ENCODE data around the gene SEC62. TPM values are rescaled to one million over a fixed set of nuclear protein-coding genes. Genes with fewer than 3 reads are reported as not detected.

Gene SEC62
- total and polyA plus RNA-seq, 2 donors from 2014 or later = 131 to 139 TPM

DNA sequence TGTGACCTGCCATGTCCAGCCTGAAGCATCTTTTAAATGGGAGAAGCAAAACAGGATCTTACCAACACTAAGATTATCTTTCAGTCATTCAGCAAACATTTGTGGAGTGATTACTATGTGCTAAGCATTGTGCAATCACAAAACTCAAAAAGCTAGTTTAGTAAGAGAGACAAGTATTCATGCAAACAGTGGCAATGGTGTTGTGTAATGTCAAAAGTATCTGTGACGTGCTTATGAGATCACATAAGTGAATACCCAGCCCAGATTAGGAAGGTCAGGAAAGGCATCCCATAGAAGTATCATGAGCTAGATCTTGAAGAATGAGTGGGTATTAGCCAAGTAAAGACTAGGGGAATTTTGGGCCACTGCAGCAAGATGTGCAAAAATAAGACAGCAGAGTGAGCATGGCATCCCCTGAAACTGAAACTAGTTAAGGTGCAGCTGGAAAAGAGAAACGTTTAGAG is 32.1 kb downstream of the SEC62 start:
- FAIRE-seq = no peak
- DNase-seq = no peak
- Histone ChIP-seq H3K36me3 (ENCODE audit: control insufficient read depth in 2 of 3, insufficient read depth in 3 of 3, low read length in 3 of 3) (peaks cover 0 to 2% (median 0%) of the 10 kb centered on the region in 3 donors), H3K27me3 (ENCODE audit: control insufficient read depth, insufficient read depth, low read length) (no peaks in the 10 kb centered on the region), H3K27ac (ENCODE audit: low read depth in 2 of 2, low read length in 2 of 2) (no peak overlapping the region), H3K4me3 (ENCODE audit: low read length in 3 of 3) (no peak overlapping the region), H3K4me1 (ENCODE audit: control insufficient read depth in 2 of 3, insufficient read depth in 2 of 3, low read depth in 1 of 3, low read length in 3 of 3) (no peaks in the 10 kb centered on the region), H3K9ac (ENCODE audit: low read length in 3 of 3) (no peak overlapping the region), H3K9me3 (ENCODE audit: control insufficient read depth in 2 of 3, insufficient read depth in 1 of 3, low read length in 3 of 3) (no peaks in the 10 kb centered on the region)
- TF ChIP-seq, protein P1, sequence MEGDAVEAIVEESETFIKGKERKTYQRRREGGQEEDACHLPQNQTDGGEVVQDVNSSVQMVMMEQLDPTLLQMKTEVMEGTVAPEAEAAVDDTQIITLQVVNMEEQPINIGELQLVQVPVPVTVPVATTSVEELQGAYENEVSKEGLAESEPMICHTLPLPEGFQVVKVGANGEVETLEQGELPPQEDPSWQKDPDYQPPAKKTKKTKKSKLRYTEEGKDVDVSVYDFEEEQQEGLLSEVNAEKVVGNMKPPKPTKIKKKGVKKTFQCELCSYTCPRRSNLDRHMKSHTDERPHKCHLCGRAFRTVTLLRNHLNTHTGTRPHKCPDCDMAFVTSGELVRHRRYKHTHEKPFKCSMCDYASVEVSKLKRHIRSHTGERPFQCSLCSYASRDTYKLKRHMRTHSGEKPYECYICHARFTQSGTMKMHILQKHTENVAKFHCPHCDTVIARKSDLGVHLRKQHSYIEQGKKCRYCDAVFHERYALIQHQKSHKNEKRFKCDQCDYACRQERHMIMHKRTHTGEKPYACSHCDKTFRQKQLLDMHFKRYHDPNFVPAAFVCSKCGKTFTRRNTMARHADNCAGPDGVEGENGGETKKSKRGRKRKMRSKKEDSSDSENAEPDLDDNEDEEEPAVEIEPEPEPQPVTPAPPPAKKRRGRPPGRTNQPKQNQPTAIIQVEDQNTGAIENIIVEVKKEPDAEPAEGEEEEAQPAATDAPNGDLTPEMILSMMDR (IDR thresholded peaks at IDR 0.05; ENCODE audit: borderline replicate concordance, extremely low read depth, insufficient read depth) = no peak
- intact Hi-C loops (cut with DNase I) = no loop called here

DNA sequence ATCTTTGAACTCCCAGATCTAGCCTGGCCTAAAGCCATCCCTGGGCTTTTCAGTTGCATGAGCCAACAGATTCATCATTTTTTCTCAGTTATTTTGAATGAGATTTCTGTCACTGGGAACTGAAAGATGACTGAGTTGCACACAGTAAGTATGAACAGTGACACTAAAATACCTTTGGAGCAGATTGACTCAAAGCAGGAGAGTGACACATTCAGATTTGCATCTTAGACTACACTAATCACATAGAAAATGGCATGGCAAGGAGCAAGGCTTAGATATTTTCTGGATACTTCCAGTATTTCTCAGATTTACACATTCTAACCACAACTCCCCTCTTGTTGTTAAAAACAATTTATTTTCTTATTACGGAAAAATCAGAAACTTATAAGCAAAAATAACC is 32.8 kb downstream of the SEC62 start:
- DNase-seq = no peak
- Histone ChIP-seq H3K9ac (ENCODE audit: low read length in 3 of 3) (no peak overlapping the region), H3K4me3 (ENCODE audit: low read length in 3 of 3) (no peak overlapping the region), H3K36me3 (ENCODE audit: control insufficient read depth in 2 of 3, insufficient read depth in 3 of 3, low read length in 3 of 3) (peaks cover 0 to 2% (median 0%) of the 10 kb centered on the region in 3 donors), H3K9me3 (ENCODE audit: control insufficient read depth in 2 of 3, insufficient read depth in 1 of 3, low read length in 3 of 3) (no peaks in the 10 kb centered on the region), H3K27ac (ENCODE audit: low read depth in 2 of 2, low read length in 2 of 2) (no peak overlapping the region), H3K27me3 (ENCODE audit: control insufficient read depth, insufficient read depth, low read length) (no peaks in the 10 kb centered on the region), H3K4me1 (ENCODE audit: control insufficient read depth in 2 of 3, insufficient read depth in 2 of 3, low read depth in 1 of 3, low read length in 3 of 3) (no peaks in the 10 kb centered on the region)
- TF ChIP-seq, protein P1 (IDR thresholded peaks at IDR 0.05; ENCODE audit: borderline replicate concordance, extremely low read depth, insufficient read depth) = no peak
- intact Hi-C loops (cut with DNase I) = no loop called here
- FAIRE-seq = no peak

DNA sequence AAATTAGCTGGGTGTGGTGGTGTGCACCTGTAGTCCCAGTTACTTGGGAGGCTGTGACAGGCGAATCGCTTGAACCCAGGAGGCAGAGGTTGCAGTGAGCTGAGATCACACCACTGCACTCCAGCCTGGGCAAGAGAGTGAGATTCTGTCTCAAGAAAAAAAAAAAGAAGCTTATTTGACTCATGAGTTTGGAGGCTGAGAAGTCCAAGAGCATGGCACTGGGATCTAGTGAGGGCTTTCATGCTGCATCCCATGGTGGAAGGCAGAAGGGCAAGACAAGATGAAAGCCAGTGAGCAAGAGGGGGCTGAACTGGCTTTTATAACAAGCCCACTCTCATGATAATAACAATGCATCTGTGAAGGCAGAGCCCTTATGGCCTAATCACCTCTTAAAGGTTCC is 33.4 kb downstream of the SEC62 start:
- Histone ChIP-seq H3K9me3 (ENCODE audit: control insufficient read depth in 2 of 3, insufficient read depth in 1 of 3, low read length in 3 of 3) (no peaks in the 10 kb centered on the region), H3K4me1 (ENCODE audit: control insufficient read depth in 2 of 3, insufficient read depth in 2 of 3, low read depth in 1 of 3, low read length in 3 of 3) (no peaks in the 10 kb centered on the region), H3K27ac (ENCODE audit: low read depth in 2 of 2, low read length in 2 of 2) (no peak overlapping the region), H3K36me3 (ENCODE audit: control insufficient read depth in 2 of 3, insufficient read depth in 3 of 3, low read length in 3 of 3) (peaks cover 0 to 2% (median 0%) of the 10 kb centered on the region in 3 donors), H3K4me3 (ENCODE audit: low read length in 3 of 3) (no peak overlapping the region), H3K27me3 (ENCODE audit: control insufficient read depth, insufficient read depth, low read length) (no peaks in the 10 kb centered on the region), H3K9ac (ENCODE audit: low read length in 3 of 3) (no peak overlapping the region)
- DNase-seq (no peak), FAIRE-seq (no peak)
- intact Hi-C loops (cut with DNase I) = no loop called here
- TF ChIP-seq, protein P1 (IDR thresholded peaks at IDR 0.05; ENCODE audit: borderline replicate concordance, extremely low read depth, insufficient read depth) = no peak

- H3K9me3 ChIP-seq (ENCODE audit: control insufficient read depth in 2 of 3, insufficient read depth in 1 of 3, low read length in 3 of 3) = no peaks in the 10 kb centered on the region
- TF ChIP-seq, protein P1 (IDR thresholded peaks at IDR 0.05; ENCODE audit: borderline replicate concordance, extremely low read depth, insufficient read depth) = no peak
- H3K36me3 ChIP-seq (ENCODE audit: control insufficient read depth in 2 of 3, insufficient read depth in 3 of 3, low read length in 3 of 3) = no peaks in the 10 kb centered on the region
- DNase-seq (peak in 1 of 5 donors; percentile 13), FAIRE-seq (no peak)
- intact Hi-C loops (cut with DNase I) = no loop called here
- H3K27me3 ChIP-seq (ENCODE audit: control insufficient read depth, insufficient read depth, low read length) = no peaks in the 10 kb centered on the region
- H3K9ac ChIP-seq (ENCODE audit: low read length in 3 of 3) = no peak overlapping the region
- H3K4me3 ChIP-seq (ENCODE audit: low read length in 3 of 3) = peak overlapping the region in 1 of 3 donors; percentile 13
- H3K4me1 ChIP-seq (ENCODE audit: control insufficient read depth in 2 of 3, insufficient read depth in 2 of 3, low read depth in 1 of 3, low read length in 3 of 3) = no peaks in the 10 kb centered on the region
- H3K27ac ChIP-seq (ENCODE audit: low read depth in 2 of 2, low read length in 2 of 2) = peak overlapping the region in 1 of 2 donors; percentile 8
Observed at GRCh38 chr3:170002231-170002630, 35.6 kb downstream of the SEC62 start.

All from kidney (tissue), 14 donors.